Neuron (in vitro differentiated cells): Measurements from ENCODE around the gene AFAP1.
"Not testable (repeated sequence)": the region's sequence is repeated elsewhere in the genome, so short reads cannot be mapped to it uniquely, and the experiment has no call there.

Source experiments
- H2AFZ ChIP-seq: one replicate; pipeline ENCODE4 v1.6.1; 2013; ENCODE audit warnings: low read depth, mild to moderate bottlenecking, inconsistent platforms, low read length, moderate library complexity
- H3K27me3 ChIP-seq: one replicate; pipeline ENCODE4 v1.6.1; 2013; ENCODE audit warnings: low read length; ENCODE audit not compliant: insufficient read depth
- H3K36me3 ChIP-seq: one replicate; pipeline ENCODE4 v1.6.1; 2013; ENCODE audit warnings: low read length; ENCODE audit not compliant: insufficient read depth
- H3K4me1 ChIP-seq: one replicate; pipeline ENCODE4 v1.6.1; 2013; ENCODE audit warnings: low read length; ENCODE audit not compliant: insufficient read depth
- H3K4me3 ChIP-seq: 2 replicates; pipeline ENCODE4 v1.5.1; 2013; ENCODE audit warnings: mild to moderate bottlenecking, low read length, moderate library complexity
- H3K9me3 ChIP-seq: one replicate; pipeline ENCODE4 v1.6.1; 2013; ENCODE audit warnings: low read length

Gene AFAP1

GRCh38 chr4:7949759-7950158 lies 10.1 kb upstream of the AFAP1 start:
- H3K27me3 ChIP-seq, result no peaks in the 10 kb centered on the region
- no peaks in the 10 kb centered on the region for H3K9me3 ChIP-seq
- H3K4me3 ChIP-seq, result no peak overlapping the region
- no peaks in the 10 kb centered on the region for H3K36me3 ChIP-seq
- H2AFZ ChIP-seq, result no peak overlapping the region
- no peaks in the 10 kb centered on the region for H3K4me1 ChIP-seq

DNA sequence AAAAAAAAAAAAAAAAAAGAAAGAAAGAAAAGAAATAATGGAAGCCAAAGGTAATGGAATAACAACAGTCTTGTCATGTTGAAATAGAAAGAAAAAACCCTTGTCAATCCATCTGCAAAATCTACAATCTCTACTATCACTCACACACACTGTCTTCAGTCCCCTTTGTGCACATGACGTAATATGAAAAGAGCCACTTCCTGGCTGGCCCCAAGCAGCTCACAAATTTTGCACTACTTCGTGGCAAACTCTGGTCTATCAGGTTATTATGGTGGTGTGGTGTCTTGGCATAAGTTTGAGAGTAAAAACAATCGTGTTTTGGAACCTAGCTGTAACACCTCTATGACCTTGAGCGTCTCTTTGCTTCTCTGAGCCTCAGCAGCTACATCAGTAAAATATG lies 8.3 kb upstream of the AFAP1 start:
- Histone ChIP-seq H3K27me3 (no peaks in the 10 kb centered on the region), H3K9me3 (no peaks in the 10 kb centered on the region), H3K4me1 (no peaks in the 10 kb centered on the region), H3K36me3 (no peaks in the 10 kb centered on the region), H3K4me3 (no peak overlapping the region), H2AFZ (no peak overlapping the region)

DNA sequence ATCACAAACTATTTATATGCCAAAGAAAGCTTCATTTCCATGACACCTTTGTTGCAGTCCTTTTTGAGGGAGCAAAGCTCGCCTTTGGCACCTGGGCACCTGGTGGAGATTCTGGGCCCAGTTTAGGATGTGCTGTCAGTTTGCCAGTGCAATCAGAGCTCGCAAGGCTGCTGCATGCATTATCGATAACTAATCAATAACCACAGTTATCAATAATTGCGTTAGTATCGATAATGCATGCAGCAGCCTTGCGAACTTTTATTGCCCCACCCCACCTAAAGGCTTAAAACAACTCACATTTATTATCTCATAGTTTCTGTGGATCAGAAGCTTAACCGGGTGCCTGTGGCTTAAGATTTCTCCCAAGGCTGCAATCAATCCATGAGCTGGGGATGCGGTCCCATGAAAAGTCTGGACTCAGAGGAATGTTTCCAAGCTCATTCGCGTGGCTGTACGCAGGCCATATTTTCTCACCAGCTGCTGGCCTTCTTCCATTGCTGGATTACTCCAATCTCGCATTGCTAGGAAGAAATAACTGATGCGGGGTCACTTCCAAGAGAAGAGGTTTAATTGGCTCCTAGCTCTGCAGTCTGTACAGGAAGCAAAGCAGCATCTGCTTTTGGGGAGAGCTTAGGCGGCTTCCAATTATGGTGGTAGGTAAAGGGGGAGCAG lies 6.2 kb upstream of the AFAP1 start:
- Histone ChIP-seq H3K4me1 (no peaks in the 10 kb centered on the region), H3K27me3 (no peaks in the 10 kb centered on the region), H2AFZ (no peak overlapping the region), H3K9me3 (no peaks in the 10 kb centered on the region), H3K4me3 (no peak overlapping the region), H3K36me3 (no peaks in the 10 kb centered on the region)

DNA sequence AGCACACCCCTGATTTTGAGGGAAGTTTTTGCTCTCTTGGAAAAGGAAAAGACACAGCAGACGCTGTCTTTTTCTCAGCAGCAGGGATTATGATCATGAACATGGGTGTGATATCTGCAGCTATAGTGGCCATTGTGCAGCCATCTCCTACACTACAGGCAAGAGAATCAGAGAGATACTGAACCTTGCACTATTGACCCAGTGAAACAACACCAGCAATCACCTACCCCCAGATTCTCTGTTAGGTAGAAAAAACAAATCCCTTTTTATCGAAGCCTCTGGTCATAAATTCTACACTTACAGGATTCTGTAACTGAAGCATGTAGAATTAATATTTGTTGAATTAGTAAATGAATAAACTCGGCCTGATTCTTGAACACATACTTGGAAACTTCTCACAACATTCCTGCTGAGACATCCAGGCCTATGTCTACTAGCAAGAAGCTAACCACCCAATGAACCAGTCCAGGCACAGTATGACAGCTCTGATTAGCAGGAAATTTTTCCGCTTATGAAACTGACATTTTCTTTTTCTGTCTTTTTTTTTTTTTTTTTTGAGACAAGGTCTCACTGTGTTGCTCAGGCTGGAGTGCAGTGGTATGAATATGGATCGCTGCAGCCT lies 5.0 kb upstream of the AFAP1 start:
- no peaks in the 10 kb centered on the region for H3K9me3 ChIP-seq
- H3K27me3 ChIP-seq, result no peaks in the 10 kb centered on the region

DNA sequence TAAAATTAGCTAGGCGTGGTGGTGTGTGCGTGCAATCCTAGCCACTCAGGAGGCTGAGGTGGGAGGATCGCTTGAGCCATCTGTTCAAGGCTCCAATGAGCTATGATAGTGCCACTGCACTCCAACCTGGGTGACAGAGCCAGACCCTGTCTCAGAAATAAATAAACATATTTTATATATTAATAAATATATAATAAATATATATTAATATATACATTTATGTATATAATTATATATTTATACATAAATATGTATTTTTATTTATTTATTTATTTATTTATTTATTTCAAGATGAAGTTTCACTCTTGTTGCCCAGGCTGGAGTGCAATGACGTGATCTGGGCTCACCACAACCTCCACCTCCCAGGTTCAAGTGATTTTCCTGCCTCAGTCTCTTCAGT lies 4.0 kb upstream of the AFAP1 start:
- not testable (repeated sequence) for H3K4me3 ChIP-seq, H3K36me3 ChIP-seq, H3K9me3 ChIP-seq, H3K4me1 ChIP-seq, H3K27me3 ChIP-seq, H2AFZ ChIP-seq

More for the DNA sequence above, 5.0 kb upstream of the AFAP1 start:
- Histone ChIP-seq H2AFZ (no peak overlapping the region), H3K36me3 (no peaks in the 10 kb centered on the region), H3K4me1 (no peaks in the 10 kb centered on the region), H3K4me3 (no peak overlapping the region)

- Histone ChIP-seq H3K4me3 (no peak overlapping the region), H3K27me3 (no peaks in the 10 kb centered on the region), H3K9me3 (no peaks in the 10 kb centered on the region), H3K36me3 (no peaks in the 10 kb centered on the region), H3K4me1 (peaks cover 4% of the 10 kb centered on the region), H2AFZ (no peak overlapping the region)
These were observed 3.5 kb upstream of the AFAP1 start for GRCh38 chr4:7943211-7943610.

DNA sequence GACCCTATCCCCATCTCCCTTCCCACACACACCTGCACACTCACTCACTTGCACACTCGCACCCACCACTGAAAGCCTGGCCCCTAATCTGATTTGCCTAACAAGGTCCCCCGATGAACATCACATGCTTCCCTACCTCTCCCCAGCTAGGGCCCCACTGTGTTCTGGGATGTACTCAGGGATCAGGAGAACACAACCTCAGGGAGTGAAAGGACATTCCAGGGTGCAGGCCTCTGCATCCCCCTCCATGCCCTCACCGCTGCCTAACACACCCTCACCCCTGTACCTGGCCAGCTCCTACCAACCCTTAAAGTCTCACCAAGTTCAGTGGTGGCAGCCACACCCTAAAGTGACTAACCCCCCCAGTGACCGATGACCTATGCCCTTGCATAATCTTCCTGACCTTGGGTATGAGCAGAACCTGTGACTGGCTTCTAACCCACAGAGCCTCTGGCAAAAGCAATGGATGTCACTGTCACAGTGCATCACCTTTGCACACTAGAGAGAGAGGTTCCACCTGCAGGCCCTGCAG lies 2.4 kb upstream of the AFAP1 start:
- Histone ChIP-seq H3K36me3 (no peaks in the 10 kb centered on the region), H3K9me3 (no peaks in the 10 kb centered on the region), H3K4me3 (no peak overlapping the region), H3K27me3 (no peaks in the 10 kb centered on the region), H2AFZ (no peak overlapping the region), H3K4me1 (peaks cover 9% of the 10 kb centered on the region)

- peaks cover 9% of the 10 kb centered on the region for H3K4me1 ChIP-seq
- H3K9me3 ChIP-seq, result no peaks in the 10 kb centered on the region
- H3K4me3 ChIP-seq, result no peak overlapping the region
- no peaks in the 10 kb centered on the region for H3K36me3 ChIP-seq
- no peaks in the 10 kb centered on the region for H3K27me3 ChIP-seq
- no peak overlapping the region for H2AFZ ChIP-seq
These were observed 1.7 kb upstream of the AFAP1 start for GRCh38 chr4:7941111-7941964.

- H3K27me3 ChIP-seq, result no peaks in the 10 kb centered on the region
- peaks cover 9% of the 10 kb centered on the region for H3K4me1 ChIP-seq
- H2AFZ ChIP-seq, result peak overlapping the region; percentile 80
- peak overlapping the region; percentile 82 for H3K4me3 ChIP-seq
- no peaks in the 10 kb centered on the region for H3K9me3 ChIP-seq
- H3K36me3 ChIP-seq, result no peaks in the 10 kb centered on the region
These were observed 868 bp downstream of the AFAP1 start for GRCh38 chr4:7938609-7939376.

- H3K9me3 ChIP-seq, result no peaks in the 10 kb centered on the region
- H2AFZ ChIP-seq, result peak overlapping the region; percentile 80
- no peaks in the 10 kb centered on the region for H3K27me3 ChIP-seq
- H3K4me3 ChIP-seq, result peak overlapping the region; percentile 82
- H3K4me1 ChIP-seq, result peaks cover 9% of the 10 kb centered on the region
- H3K36me3 ChIP-seq, result no peaks in the 10 kb centered on the region
These were observed 1.4 kb downstream of the AFAP1 start for GRCh38 chr4:7938266-7938608.

DNA sequence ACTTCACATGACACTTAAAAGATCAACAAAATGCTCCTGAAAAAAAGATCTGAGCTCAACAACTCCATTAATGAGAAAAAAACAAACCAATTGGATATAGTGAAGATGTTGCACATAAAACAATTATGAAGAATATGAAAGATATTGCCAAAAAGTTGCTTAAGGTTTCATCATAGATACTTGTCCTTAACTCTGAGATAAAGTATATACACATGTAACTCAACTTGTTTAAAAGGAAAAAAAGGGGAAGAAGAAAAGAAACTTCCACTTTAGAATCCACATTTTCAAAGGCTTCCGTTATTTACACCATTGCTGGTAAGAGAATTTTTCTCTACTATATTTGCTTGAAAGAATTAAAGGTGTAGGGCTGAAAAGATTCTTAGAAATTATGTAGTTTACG lies 2.7 kb downstream of the AFAP1 start:
- no peak overlapping the region for H3K4me3 ChIP-seq
- peaks cover 9% of the 10 kb centered on the region for H3K4me1 ChIP-seq
- H3K9me3 ChIP-seq, result no peaks in the 10 kb centered on the region
- H2AFZ ChIP-seq, result no peak overlapping the region
- H3K27me3 ChIP-seq, result no peaks in the 10 kb centered on the region
- no peaks in the 10 kb centered on the region for H3K36me3 ChIP-seq

GRCh38 chr4:7933651-7934510 lies 5.8 kb downstream of the AFAP1 start:
- H3K4me1 ChIP-seq, result peaks cover 24% of the 10 kb centered on the region
- H3K4me3 ChIP-seq, result no peak overlapping the region
- H3K36me3 ChIP-seq, result no peaks in the 10 kb centered on the region
- no peak overlapping the region for H2AFZ ChIP-seq
- H3K27me3 ChIP-seq, result no peaks in the 10 kb centered on the region
- no peaks in the 10 kb centered on the region for H3K9me3 ChIP-seq
